Colonic mucosa (tissue), 4 donors: ENCODE data around the gene AGBL1. TPM values are rescaled to one million over a fixed set of nuclear protein-coding genes. Genes with fewer than 3 reads are reported as not detected.

ENCODE experiments used
- DNase-seq: peaks from one replicate; pipeline ENCODE4 v3.0.0-alpha.2; 2020
- H3K27ac ChIP-seq: fragments of 200-600 bp; one replicate; pipeline ENCODE4 v1.8.0; 2021
- H3K27me3 ChIP-seq: fragments of 200-600 bp; one replicate; pipeline ENCODE4 v1.8.0; 2021
- H3K36me3 ChIP-seq: fragments of 200-600 bp; one replicate; pipeline ENCODE4 v1.8.0; 2021
- H3K4me1 ChIP-seq: fragments of 200-600 bp; one replicate; pipeline ENCODE4 v1.8.0; 2021; ENCODE audit warnings: mild to moderate bottlenecking
- H3K4me3 ChIP-seq: fragments of 200-600 bp; one replicate; pipeline ENCODE4 v1.8.0; 2021
- H3K9ac ChIP-seq, 2 donors: one replicate each; pipeline ENCODE4 v1.7.0; 2013; ENCODE audit warnings: control low read depth in 2 of 2, low read depth in 2 of 2, low read length in 2 of 2
- H3K9me3 ChIP-seq: fragments of 200-600 bp; one replicate; pipeline ENCODE4 v1.8.0; 2021
- CTCF ChIP-seq: fragments of 200-600 bp; IDR thresholded peaks from one replicate; pipeline ENCODE4 v1.8.0; 2022; ENCODE audit warnings: antibody characterized with exemption, mild to moderate bottlenecking
- intact Hi-C: fragments of 100-400 bp; cut with DNase I; formaldehyde crosslinking; loops from one replicate; pipeline ENCODE4 v1.14.1; 2022
- total RNA-seq, 2 donors: library from RNA; stranded (reverse); fragmentation: NEBNext Ultra II Directional in 1 of 2; extraction: Animal tissue kit (Norgen Biotek cat#: 25700) in 1 of 2; gene quantifications; one replicate each; pipeline ENCODE4 v1.2.1, GENCODE V29; 2021
- donor health status: healthy.
- donor health status: DM: no; HTN: no; CAD: no.
- donor health status: DM: no; HTN: no; CAD: no.

AGBL1 gene
- total RNA-seq, 2 donors from 2014 or later, result 0.10 to 0.24 TPM

GRCh38 chr15:86744198-86744780 lies 664.6 kb downstream of the AGBL1 start:
- intact Hi-C loops, result loop anchor here (2.0 to 10.0 kb wide), 2 partner anchors 119 to 509 kb away; no protein-coding TSS in a partner anchor
- H3K9ac ChIP-seq, result no peak overlapping the region
- no peak for TF ChIP-seq CTCF
- no peak overlapping the region for H3K27ac ChIP-seq
- H3K9me3 ChIP-seq, result no peaks in the 10 kb centered on the region
- H3K36me3 ChIP-seq, result no peaks in the 10 kb centered on the region
- no peak for DNase-seq
- no peaks in the 10 kb centered on the region for H3K27me3 ChIP-seq
- no peaks in the 10 kb centered on the region for H3K4me1 ChIP-seq
- H3K4me3 ChIP-seq, result no peak overlapping the region

GRCh38 chr15:86751116-86751515 lies 671.4 kb downstream of the AGBL1 start:
- Histone ChIP-seq H3K9me3 (no peaks in the 10 kb centered on the region), H3K4me3 (no peak overlapping the region), H3K4me1 (no peaks in the 10 kb centered on the region), H3K9ac (no peak overlapping the region), H3K27me3 (no peaks in the 10 kb centered on the region), H3K27ac (no peak overlapping the region), H3K36me3 (no peaks in the 10 kb centered on the region)
- intact Hi-C loops, result no loop called here
- no peak for DNase-seq
- TF ChIP-seq CTCF, result no peak

- no peaks in the 10 kb centered on the region for H3K4me1 ChIP-seq
- H3K4me3 ChIP-seq, result no peak overlapping the region
- no peak for DNase-seq
- no peak overlapping the region for H3K9ac ChIP-seq
- intact Hi-C loops, result no loop called here
- no peaks in the 10 kb centered on the region for H3K36me3 ChIP-seq
- no peak for TF ChIP-seq CTCF
- H3K27me3 ChIP-seq, result no peaks in the 10 kb centered on the region
- no peaks in the 10 kb centered on the region for H3K9me3 ChIP-seq
- no peak overlapping the region for H3K27ac ChIP-seq
These were observed 675.2 kb downstream of the AGBL1 start for GRCh38 chr15:86754846-86755245.

- H3K27ac ChIP-seq, result no peak overlapping the region
- H3K4me1 ChIP-seq, result no peaks in the 10 kb centered on the region
- no peaks in the 10 kb centered on the region for H3K9me3 ChIP-seq
- no peak overlapping the region for H3K4me3 ChIP-seq
- no peaks in the 10 kb centered on the region for H3K27me3 ChIP-seq
- no peak for DNase-seq
- no peaks in the 10 kb centered on the region for H3K36me3 ChIP-seq
- intact Hi-C loops, result no loop called here
- no peak for TF ChIP-seq CTCF
- no peak overlapping the region for H3K9ac ChIP-seq
These were observed 677.0 kb downstream of the AGBL1 start for GRCh38 chr15:86756688-86757087.

GRCh38 chr15:86759800-86760523 lies 680.3 kb downstream of the AGBL1 start:
- H3K4me3 ChIP-seq, result no peak overlapping the region
- no peak for DNase-seq
- H3K27ac ChIP-seq, result no peak overlapping the region
- H3K27me3 ChIP-seq, result no peaks in the 10 kb centered on the region
- intact Hi-C loops, result no loop called here
- H3K9ac ChIP-seq, result no peak overlapping the region
- no peaks in the 10 kb centered on the region for H3K4me1 ChIP-seq
- H3K36me3 ChIP-seq, result no peaks in the 10 kb centered on the region
- TF ChIP-seq CTCF, result no peak
- no peaks in the 10 kb centered on the region for H3K9me3 ChIP-seq
